ENCODE measurements around the gene CD300LG. TPM values are rescaled to one million over a fixed set of nuclear protein-coding genes. Genes with fewer than 3 reads are reported as not detected.

Gene CD300LG
- total RNA-seq, 1 experiment from 2014 or later = not detected

DNA sequence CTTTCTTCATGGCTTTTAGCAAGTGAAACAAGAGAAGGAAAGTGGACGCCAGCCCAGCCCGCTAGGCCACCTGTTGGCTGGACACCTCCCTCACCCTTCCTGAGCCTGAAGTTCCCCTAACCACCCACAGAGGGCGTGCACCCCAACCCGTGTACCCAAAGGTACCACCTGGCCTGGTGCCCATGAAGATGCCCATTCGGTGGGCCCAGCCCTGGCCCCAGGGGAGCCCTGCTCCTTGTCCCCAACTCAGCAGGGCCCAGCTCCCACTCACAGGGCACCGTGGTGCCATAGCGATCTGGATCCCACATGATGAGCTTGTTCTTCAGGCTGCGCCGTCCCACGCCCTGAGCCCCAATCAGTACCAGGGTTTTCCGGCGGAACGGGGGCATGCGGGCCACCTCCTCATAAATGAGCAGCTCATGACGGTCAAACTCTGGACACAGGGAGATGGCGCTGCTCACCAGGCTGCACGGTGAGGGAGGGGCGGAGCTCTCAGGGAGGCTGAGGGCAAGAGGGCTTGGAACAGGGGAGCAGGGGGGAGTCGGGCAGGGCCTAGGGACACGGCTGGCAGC is 33.5 kb downstream of the CD300LG start:
- no peaks in the 10 kb centered on the region for H3K27me3 ChIP-seq (replicated peaks; ENCODE audit: insufficient read depth, low read depth, low read length, poor library complexity)
- BruUV-seq (replicated peaks) = no TSS peak
- H3K9me3 ChIP-seq (ENCODE audit: low read depth, low read length, poor library complexity, severe bottlenecking) = no peaks in the 10 kb centered on the region
- peak; percentile 17 for DNase-seq (ENCODE audit: low spot score)
- no peak overlapping the region for H3K4me3 ChIP-seq (ENCODE audit: low read depth, low read length, poor library complexity, severe bottlenecking)
- CTCF ChIA-PET = interaction anchor here (0.6 kb wide), 1 partner anchor 29 kb away, joined by 7 read pairs; no protein-coding TSS in a partner anchor
- no peaks in the 10 kb centered on the region for H3K4me1 ChIP-seq (ENCODE audit: insufficient read depth, low read length, poor library complexity, severe bottlenecking)
- no peaks in the 10 kb centered on the region for H3K36me3 ChIP-seq (ENCODE audit: insufficient read depth, low read length, poor library complexity, severe bottlenecking)
- POLR2A ChIA-PET (ENCODE audit: low non-redundant PET) = no interaction called here
- TF ChIP-seq, protein P1, sequence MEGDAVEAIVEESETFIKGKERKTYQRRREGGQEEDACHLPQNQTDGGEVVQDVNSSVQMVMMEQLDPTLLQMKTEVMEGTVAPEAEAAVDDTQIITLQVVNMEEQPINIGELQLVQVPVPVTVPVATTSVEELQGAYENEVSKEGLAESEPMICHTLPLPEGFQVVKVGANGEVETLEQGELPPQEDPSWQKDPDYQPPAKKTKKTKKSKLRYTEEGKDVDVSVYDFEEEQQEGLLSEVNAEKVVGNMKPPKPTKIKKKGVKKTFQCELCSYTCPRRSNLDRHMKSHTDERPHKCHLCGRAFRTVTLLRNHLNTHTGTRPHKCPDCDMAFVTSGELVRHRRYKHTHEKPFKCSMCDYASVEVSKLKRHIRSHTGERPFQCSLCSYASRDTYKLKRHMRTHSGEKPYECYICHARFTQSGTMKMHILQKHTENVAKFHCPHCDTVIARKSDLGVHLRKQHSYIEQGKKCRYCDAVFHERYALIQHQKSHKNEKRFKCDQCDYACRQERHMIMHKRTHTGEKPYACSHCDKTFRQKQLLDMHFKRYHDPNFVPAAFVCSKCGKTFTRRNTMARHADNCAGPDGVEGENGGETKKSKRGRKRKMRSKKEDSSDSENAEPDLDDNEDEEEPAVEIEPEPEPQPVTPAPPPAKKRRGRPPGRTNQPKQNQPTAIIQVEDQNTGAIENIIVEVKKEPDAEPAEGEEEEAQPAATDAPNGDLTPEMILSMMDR (conservative IDR thresholded peaks at IDR 0.05; ENCODE audit: low read depth, low read length) = peak; percentile 64
- TF ChIP-seq EZH2 (IDR thresholded peaks at IDR 0.05; ENCODE audit: borderline replicate concordance, low read depth, low read length, poor library complexity, severe bottlenecking) = no peak
- intact Hi-C loops (cut with micrococcal nuclease; ENCODE audit: unreplicated experiment) = no loop called here
- no peak overlapping the region for H3K27ac ChIP-seq (ENCODE audit: low read depth, low read length, poor library complexity, severe bottlenecking)

DNA sequence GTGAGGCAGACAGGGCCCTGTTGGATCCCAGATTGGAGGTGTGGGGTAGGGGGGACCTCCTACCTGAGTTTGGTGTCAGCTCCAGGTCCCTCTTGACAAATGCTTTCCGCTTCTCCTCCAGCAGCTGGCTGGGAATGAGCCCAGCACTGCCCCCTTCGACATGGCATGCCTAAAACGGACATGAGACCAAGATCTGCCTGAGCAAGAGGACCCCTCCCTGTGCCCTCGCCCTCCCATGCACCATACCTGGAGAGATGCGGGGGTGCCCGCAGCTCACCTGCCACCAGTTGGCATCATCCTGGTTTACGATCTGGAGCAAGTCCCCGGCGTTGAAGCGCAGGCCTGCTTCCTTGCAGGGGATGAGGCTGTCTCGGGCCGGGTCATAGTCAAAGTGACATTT is 34.2 kb downstream of the CD300LG start:
- Histone ChIP-seq H3K27ac (ENCODE audit: low read depth, low read length, poor library complexity, severe bottlenecking) (no peak overlapping the region), H3K27me3 (replicated peaks; ENCODE audit: insufficient read depth, low read depth, low read length, poor library complexity) (no peaks in the 10 kb centered on the region), H3K4me3 (ENCODE audit: low read depth, low read length, poor library complexity, severe bottlenecking) (no peak overlapping the region), H3K36me3 (ENCODE audit: insufficient read depth, low read length, poor library complexity, severe bottlenecking) (no peaks in the 10 kb centered on the region), H3K9me3 (ENCODE audit: low read depth, low read length, poor library complexity, severe bottlenecking) (no peaks in the 10 kb centered on the region), H3K4me1 (ENCODE audit: insufficient read depth, low read length, poor library complexity, severe bottlenecking) (no peaks in the 10 kb centered on the region)
- CTCF ChIA-PET = no interaction called here
- POLR2A ChIA-PET (ENCODE audit: low non-redundant PET) = no interaction called here
- intact Hi-C loops (cut with micrococcal nuclease; ENCODE audit: unreplicated experiment) = no loop called here
- no peak for TF ChIP-seq EZH2 (IDR thresholded peaks at IDR 0.05; ENCODE audit: borderline replicate concordance, low read depth, low read length, poor library complexity, severe bottlenecking)
- TF ChIP-seq, protein P1 (conservative IDR thresholded peaks at IDR 0.05; ENCODE audit: low read depth, low read length) = no peak
- no peak for DNase-seq (ENCODE audit: low spot score)
- BruUV-seq (replicated peaks) = no TSS peak

DNA sequence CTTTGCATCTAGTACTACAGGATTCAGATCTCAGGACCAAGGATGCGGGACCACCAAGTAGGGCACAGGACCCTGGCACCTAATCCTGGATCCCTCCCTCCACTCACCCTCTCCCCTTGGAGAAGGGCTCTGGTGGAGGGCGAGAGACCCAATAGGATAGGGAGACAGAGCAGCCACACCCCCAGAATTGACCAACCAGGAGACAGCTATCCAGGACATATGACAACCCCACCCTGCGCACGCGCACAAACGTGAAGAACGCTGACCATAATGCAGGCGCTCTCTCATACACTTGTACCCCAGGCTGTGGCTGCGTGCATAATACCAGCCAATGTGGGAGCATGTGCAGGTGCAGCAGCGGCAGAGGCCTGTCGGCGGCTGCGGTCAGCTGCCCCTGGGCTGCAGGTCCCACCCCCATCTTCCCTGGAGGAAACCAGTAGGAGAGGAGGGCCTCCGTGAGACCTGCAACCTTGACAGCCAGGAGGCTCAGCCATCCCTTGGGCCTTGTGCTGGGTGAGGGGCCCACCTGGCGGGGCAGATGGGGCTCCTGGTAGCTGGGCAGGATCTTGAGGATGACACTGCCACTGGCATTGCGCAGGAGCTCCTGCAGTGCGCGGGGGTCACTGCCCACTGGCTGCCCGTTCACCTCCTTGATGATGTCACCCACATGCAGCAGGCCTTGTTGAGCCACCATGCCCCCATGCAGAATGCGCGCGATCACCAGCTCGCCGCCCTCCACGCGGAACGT is 35.0 kb downstream of the CD300LG start:
- no TSS peak for BruUV-seq (replicated peaks)

More for the DNA sequence above, 35.0 kb downstream of the CD300LG start:
- ChIA-PET POLR2A (ENCODE audit: low non-redundant PET) (no interaction called here), CTCF (no interaction called here)
- Histone ChIP-seq H3K36me3 (ENCODE audit: insufficient read depth, low read length, poor library complexity, severe bottlenecking) (no peaks in the 10 kb centered on the region), H3K27me3 (replicated peaks; ENCODE audit: insufficient read depth, low read depth, low read length, poor library complexity) (no peaks in the 10 kb centered on the region), H3K9me3 (ENCODE audit: low read depth, low read length, poor library complexity, severe bottlenecking) (no peaks in the 10 kb centered on the region), H3K4me3 (ENCODE audit: low read depth, low read length, poor library complexity, severe bottlenecking) (no peak overlapping the region), H3K27ac (ENCODE audit: low read depth, low read length, poor library complexity, severe bottlenecking) (no peak overlapping the region), H3K4me1 (ENCODE audit: insufficient read depth, low read length, poor library complexity, severe bottlenecking) (no peaks in the 10 kb centered on the region)
- no peak for DNase-seq (ENCODE audit: low spot score)
- intact Hi-C loops (cut with micrococcal nuclease; ENCODE audit: unreplicated experiment) = no loop called here
- TF ChIP-seq, protein P1 (conservative IDR thresholded peaks at IDR 0.05; ENCODE audit: low read depth, low read length) = no peak
- TF ChIP-seq EZH2 (IDR thresholded peaks at IDR 0.05; ENCODE audit: borderline replicate concordance, low read depth, low read length, poor library complexity, severe bottlenecking) = no peak
